OCI-LY3 (cell line): Measurements from ENCODE around the gene GINS1.

Source experiments
- H2AFZ ChIP-seq: fragments of 200-600, 300-600 bp; shearing (Covaris generic); 2 replicates; pipeline ENCODE4 v1.6.0; 2014; ENCODE audit warnings: antibody characterized with exemption, low read depth, low read length
- H3K27ac ChIP-seq: fragments of 200-600, 300-600 bp; sonication (generic); 2 replicates; pipeline ENCODE4 v1.5.1; 2014; ENCODE audit warnings: mild to moderate bottlenecking, low read length, moderate library complexity, mixed read lengths
- H3K27me3 ChIP-seq: fragments of 200-600, 300-600 bp; sonication (generic); 2 replicates; pipeline ENCODE4 v1.6.1; 2014; ENCODE audit warnings: low read depth, low read length, mixed read lengths
- H3K36me3 ChIP-seq: fragments of 200-600, 300-600 bp; sonication (generic); replicated peaks from 2 replicates; pipeline ENCODE3; 2014; ENCODE audit warnings: low read depth, low read length, mixed read lengths
- H3K4me1 ChIP-seq: fragments of 300-600, 200-600 bp; sonication (generic); 2 replicates; pipeline ENCODE4 v1.6.1; 2014; ENCODE audit warnings: low read length, mixed read lengths
- H3K4me2 ChIP-seq: fragments of 200-600, 300-600 bp; sonication (generic); 2 replicates; pipeline ENCODE4 v1.6.1; 2014; ENCODE audit warnings: low read length, mixed read lengths
- H3K4me3 ChIP-seq: fragments of 300-600, 200-600 bp; sonication (generic); 2 replicates; pipeline ENCODE4 v1.5.1; 2014; ENCODE audit warnings: antibody characterized with exemption, mild to moderate bottlenecking, low read length, moderate library complexity
- H3K79me2 ChIP-seq: fragments of 300-600, 200-600 bp; shearing (Covaris generic); 2 replicates; pipeline ENCODE4 v1.6.1; 2014; ENCODE audit warnings: mild to moderate bottlenecking, low read length, mixed read lengths
- H3K9ac ChIP-seq: fragments of 300-600, 200-600 bp; shearing (Covaris generic); 2 replicates; pipeline ENCODE4 v1.6.0; 2014; ENCODE audit warnings: mild to moderate bottlenecking, low read length, moderate library complexity
- H3K9me3 ChIP-seq: fragments of 200-600, 300-600 bp; shearing (Covaris generic); 2 replicates; pipeline ENCODE4 v1.6.1; 2014; ENCODE audit warnings: low read length, mixed read lengths; ENCODE audit not compliant: insufficient read depth
- H4K20me1 ChIP-seq: fragments of 200-600, 300-600 bp; sonication (generic); 2 replicates; pipeline ENCODE4 v1.6.1; 2016; ENCODE audit warnings: low read length, mixed read lengths; ENCODE audit not compliant: insufficient read depth
- EZH2phosphoT487 ChIP-seq: fragments of 200-600 bp; shearing (Covaris generic); IDR thresholded peaks from 2 replicates; pipeline ENCODE4 v1.6.1; 2018; ENCODE audit warnings: antibody characterized with exemption, mixed run types, low read depth
- TF ChIP-seq, protein P1 (sequence below): fragments of 200-600, 300-600 bp; sonication (generic); IDR thresholded peaks from 2 replicates; pipeline ENCODE4 v1.5.1; 2014; ENCODE audit warnings: antibody characterized with exemption, low read length, low read depth

Gene GINS1

DNA sequence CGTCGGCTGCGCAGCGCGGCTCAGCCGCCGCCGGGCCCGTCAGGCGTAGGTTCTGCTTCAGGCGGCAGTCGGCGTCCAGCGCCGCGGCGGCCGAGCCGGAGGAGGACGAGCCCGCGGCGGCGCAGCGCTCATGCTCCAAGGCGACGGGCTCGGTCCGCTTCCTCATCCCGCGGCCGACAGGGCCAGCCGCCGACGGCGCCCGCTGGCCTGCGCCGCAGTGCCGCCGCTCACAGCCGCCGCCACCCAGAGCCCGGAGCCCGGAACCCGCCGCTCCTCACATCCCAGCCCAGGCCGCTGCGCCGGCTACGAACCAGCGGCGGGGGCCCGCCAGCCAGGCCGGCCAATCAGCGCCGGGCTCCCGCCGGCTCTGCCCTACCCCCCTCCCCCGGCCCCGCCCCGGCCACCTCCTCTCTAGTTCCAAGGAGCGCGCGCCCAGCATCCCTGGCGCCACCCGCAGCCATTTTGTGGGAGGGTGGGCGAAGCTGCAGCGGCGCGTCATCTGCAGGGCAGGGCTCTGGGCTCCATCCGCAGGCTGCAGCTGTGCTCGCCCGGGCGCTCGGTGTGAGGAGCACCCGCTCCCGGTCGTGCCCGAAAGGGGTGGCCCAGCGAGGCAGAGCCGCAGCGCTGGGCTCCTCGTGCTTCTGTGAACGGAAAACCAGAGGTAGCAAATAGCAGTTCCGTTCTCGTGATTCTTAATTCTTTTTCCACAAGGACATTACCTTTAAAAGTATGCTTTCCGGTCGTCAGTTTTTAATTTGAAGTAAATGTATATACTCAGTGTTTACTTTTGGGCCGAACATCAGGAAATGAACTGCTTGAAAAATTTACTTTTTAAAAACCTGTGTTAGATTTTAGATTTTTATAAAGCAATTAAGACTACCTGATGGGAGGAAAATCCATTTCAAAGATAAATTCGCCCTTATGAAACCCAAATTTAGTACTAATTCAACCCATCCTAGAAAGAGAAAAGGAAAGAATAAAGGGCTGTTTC, 16.6 kb upstream of the GINS1 start, which contains the start of gene ABHD12:
Gene ABHD12, minus strand, starts transcription at position 298 of the 991 bp plus-strand sequence. Its CDS starts 132 bp downstream, at position 166.
- peak within 1 kb of the TSS; percentile 61 for H2AFZ ChIP-seq
- peak within 1 kb of the TSS; percentile 98 for H3K4me3 ChIP-seq
- H3K79me2 ChIP-seq: peaks cover 34% of the 10 kb centered on the region
- no peaks in the 10 kb centered on the region for H4K20me1 ChIP-seq
- peak within 1 kb of the TSS; percentile 93 for H3K9ac ChIP-seq
- peaks cover 8% of the 10 kb centered on the region for H3K4me1 ChIP-seq
- H3K27ac ChIP-seq: peak within 1 kb of the TSS; percentile 46
- peak within 1 kb of the TSS; percentile 89 for H3K4me2 ChIP-seq
- TF ChIP-seq, protein P1, sequence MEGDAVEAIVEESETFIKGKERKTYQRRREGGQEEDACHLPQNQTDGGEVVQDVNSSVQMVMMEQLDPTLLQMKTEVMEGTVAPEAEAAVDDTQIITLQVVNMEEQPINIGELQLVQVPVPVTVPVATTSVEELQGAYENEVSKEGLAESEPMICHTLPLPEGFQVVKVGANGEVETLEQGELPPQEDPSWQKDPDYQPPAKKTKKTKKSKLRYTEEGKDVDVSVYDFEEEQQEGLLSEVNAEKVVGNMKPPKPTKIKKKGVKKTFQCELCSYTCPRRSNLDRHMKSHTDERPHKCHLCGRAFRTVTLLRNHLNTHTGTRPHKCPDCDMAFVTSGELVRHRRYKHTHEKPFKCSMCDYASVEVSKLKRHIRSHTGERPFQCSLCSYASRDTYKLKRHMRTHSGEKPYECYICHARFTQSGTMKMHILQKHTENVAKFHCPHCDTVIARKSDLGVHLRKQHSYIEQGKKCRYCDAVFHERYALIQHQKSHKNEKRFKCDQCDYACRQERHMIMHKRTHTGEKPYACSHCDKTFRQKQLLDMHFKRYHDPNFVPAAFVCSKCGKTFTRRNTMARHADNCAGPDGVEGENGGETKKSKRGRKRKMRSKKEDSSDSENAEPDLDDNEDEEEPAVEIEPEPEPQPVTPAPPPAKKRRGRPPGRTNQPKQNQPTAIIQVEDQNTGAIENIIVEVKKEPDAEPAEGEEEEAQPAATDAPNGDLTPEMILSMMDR: no peak; the same call in 1 of the 2 replicates
- no peak for TF ChIP-seq EZH2phosphoT487
- no peaks in the 10 kb centered on the region for H3K36me3 ChIP-seq
- 0 out of 2 replicates have a peak, but pooled peaks cover 7% of the 10 kb centered on the region for H3K27me3 ChIP-seq
- no peaks in the 10 kb centered on the region for H3K9me3 ChIP-seq

DNA sequence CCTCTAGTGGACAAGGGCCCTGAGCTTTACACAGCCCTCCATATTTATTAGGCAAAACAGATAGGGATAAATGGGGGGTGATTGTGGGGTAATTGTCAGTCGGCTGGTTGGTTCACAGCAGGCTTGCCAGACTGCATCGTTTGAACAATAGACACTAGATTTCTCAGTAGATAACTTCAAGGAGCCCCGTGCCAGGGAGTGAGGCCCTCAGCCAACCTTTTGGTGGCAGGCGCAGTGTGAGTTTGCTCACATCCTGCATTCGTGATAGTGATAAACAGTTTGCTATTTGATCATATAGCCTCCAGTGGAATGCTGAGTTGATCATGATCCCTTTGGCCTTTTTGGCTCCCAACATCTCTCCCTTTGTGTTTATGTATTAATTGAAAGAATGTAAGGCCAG, 13.2 kb upstream of the GINS1 start:
- Histone ChIP-seq H3K36me3 (no peaks in the 10 kb centered on the region), H3K4me3 (no peak overlapping the region), H3K9me3 (no peaks in the 10 kb centered on the region), H2AFZ (no peak overlapping the region), H3K9ac (no peak overlapping the region), H4K20me1 (no peaks in the 10 kb centered on the region), H3K79me2 (peaks cover 12% of the 10 kb centered on the region), H3K4me2 (no peak overlapping the region), H3K27ac (no peak overlapping the region), H3K4me1 (peaks cover 14% of the 10 kb centered on the region), H3K27me3 (0 out of 2 replicates have a peak, but pooled peaks cover 11% of the 10 kb centered on the region)
- TF ChIP-seq EZH2phosphoT487: no peak
- TF ChIP-seq, protein P1: no peak

DNA sequence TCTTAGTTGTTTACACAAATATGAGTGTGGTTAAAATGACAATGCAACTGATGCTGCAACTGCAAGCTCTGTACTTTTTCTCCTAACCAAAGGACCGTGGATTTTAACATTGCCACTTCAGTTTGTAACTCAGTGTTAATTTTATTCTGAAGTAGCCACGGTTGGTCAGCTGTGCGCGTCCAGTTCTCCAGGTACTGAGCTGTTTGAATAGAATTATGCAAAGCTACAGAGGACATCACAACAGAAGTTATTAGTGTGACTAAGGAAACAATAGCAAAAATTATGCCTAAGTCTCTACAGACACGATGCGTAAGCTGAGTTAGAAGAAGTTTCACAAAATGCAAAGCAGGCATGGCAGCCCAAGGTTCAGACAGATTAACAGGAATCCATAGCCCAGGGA, 12.5 kb upstream of the GINS1 start:
- Histone ChIP-seq H3K9ac (no peak overlapping the region), H3K36me3 (no peaks in the 10 kb centered on the region), H3K27me3 (0 out of 2 replicates have a peak, but pooled peaks cover 11% of the 10 kb centered on the region), H3K9me3 (no peaks in the 10 kb centered on the region), H3K4me1 (peaks cover 9% of the 10 kb centered on the region; the same call in 1 of the 2 replicates), H2AFZ (no peak overlapping the region), H3K27ac (no peak overlapping the region), H4K20me1 (no peaks in the 10 kb centered on the region), H3K79me2 (peaks cover 5% of the 10 kb centered on the region), H3K4me3 (no peak overlapping the region), H3K4me2 (no peak overlapping the region)
- TF ChIP-seq, protein P1: no peak
- no peak for TF ChIP-seq EZH2phosphoT487

DNA sequence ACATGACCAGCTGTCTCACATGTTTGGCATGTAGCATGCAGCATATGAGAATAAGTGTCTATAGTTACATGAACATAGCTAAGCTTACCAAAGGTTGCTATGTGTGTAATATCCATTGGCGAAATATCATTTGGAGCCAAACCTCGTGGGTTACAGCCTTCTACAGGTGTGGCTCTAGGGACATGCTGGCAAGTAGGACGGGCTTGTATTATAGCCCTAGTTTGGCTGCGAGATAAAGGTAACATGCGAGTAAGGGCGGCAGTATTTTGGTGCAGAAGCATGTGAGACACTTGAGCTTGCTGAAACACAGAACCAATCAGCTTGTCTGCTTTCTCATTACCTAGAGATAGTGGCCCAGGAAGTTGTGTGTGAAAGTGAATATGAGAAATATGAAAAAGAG, 10.4 kb upstream of the GINS1 start:
- Histone ChIP-seq H2AFZ (no peak overlapping the region), H3K4me1 (peaks cover 9% of the 10 kb centered on the region; the same call in 1 of the 2 replicates), H3K27me3 (0 out of 2 replicates have a peak, but pooled peaks cover 11% of the 10 kb centered on the region), H3K4me3 (peak overlapping the region; percentile 24), H3K9me3 (peaks cover 3% of the 10 kb centered on the region; the same call in 1 of the 2 replicates), H4K20me1 (no peaks in the 10 kb centered on the region), H3K27ac (no peak overlapping the region), H3K79me2 (no peaks in the 10 kb centered on the region), H3K9ac (no peak overlapping the region), H3K36me3 (no peaks in the 10 kb centered on the region), H3K4me2 (peak overlapping the region; percentile 48)
- TF ChIP-seq, protein P1: no peak
- no peak for TF ChIP-seq EZH2phosphoT487
